ENCODE data around the gene RHBDD1. TPM values are rescaled to one million over a fixed set of nuclear protein-coding genes. Genes with fewer than 3 reads are reported as not detected.

The RHBDD1 gene
- total RNA-seq, 6 donors from 2014 or later, result 2.6 to 40.2 (median 14.5) TPM

- peaks cover 0 to 4% (median 0%) of the 10 kb centered on the region in 4 donors for H3K4me1 ChIP-seq
- H3K27me3 ChIP-seq, result no peaks in the 10 kb centered on the region
- no peak for TF ChIP-seq POLR2AphosphoS5 (IDR thresholded peaks at IDR 0.05)
- no peak for TF ChIP-seq CTCF (IDR thresholded peaks at IDR 0.05)
- TF ChIP-seq POLR2A (IDR thresholded peaks at IDR 0.05), result no peak
- no peak for TF ChIP-seq EP300 (IDR thresholded peaks at IDR 0.05)
- H3K9me3 ChIP-seq, result no peaks in the 10 kb centered on the region
- no peaks in the 10 kb centered on the region for H3K36me3 ChIP-seq
- 95 to 96% methylated on average over 4 of the region's 4 CpGs for WGBS, 2 donors
- DNase-seq (no peak), ATAC-seq (ENCODE audit: low FRiP score in 2 of 2) (no peak)
- no peak overlapping the region for H3K27ac ChIP-seq
- H3K4me3 ChIP-seq, result no peak overlapping the region
Measured at GRCh38 chr2:226971770-226972169, 135.9 kb downstream of the RHBDD1 start.

- no peaks in the 10 kb centered on the region for H3K27me3 ChIP-seq
- ATAC-seq (ENCODE audit: low FRiP score in 2 of 2) (no peak), DNase-seq (no peak)
- TF ChIP-seq POLR2A (IDR thresholded peaks at IDR 0.05) (no peak), CTCF (IDR thresholded peaks at IDR 0.05) (no peak), POLR2AphosphoS5 (IDR thresholded peaks at IDR 0.05) (no peak), EP300 (IDR thresholded peaks at IDR 0.05) (no peak)
- H3K4me3 ChIP-seq, result no peak overlapping the region
- H3K4me1 ChIP-seq, result peaks cover 0 to 7% (median 0%) of the 10 kb centered on the region in 4 donors
- H3K9me3 ChIP-seq, result no peaks in the 10 kb centered on the region
- H3K36me3 ChIP-seq, result no peaks in the 10 kb centered on the region
- no peak overlapping the region for H3K27ac ChIP-seq
- 95 to 97% methylated on average over 10 of the region's 10 CpGs for WGBS, 2 donors
Measured at GRCh38 chr2:226973816-226974215, 138.0 kb downstream of the RHBDD1 start.

- H3K4me3 ChIP-seq, result no peak overlapping the region
- 53 to 58% methylated on average over 2 of the region's 2 CpGs for WGBS, 2 donors
- no peaks in the 10 kb centered on the region for H3K36me3 ChIP-seq
- no peak overlapping the region for H3K27ac ChIP-seq
- ATAC-seq (ENCODE audit: low FRiP score in 2 of 2) (no peak), DNase-seq (no peak)
- H3K4me1 ChIP-seq, result peaks cover 0 to 7% (median 0%) of the 10 kb centered on the region in 4 donors
- H3K9me3 ChIP-seq, result no peaks in the 10 kb centered on the region
- TF ChIP-seq POLR2AphosphoS5 (IDR thresholded peaks at IDR 0.05) (no peak), POLR2A (IDR thresholded peaks at IDR 0.05) (no peak), CTCF (IDR thresholded peaks at IDR 0.05) (no peak), EP300 (IDR thresholded peaks at IDR 0.05) (no peak)
- no peaks in the 10 kb centered on the region for H3K27me3 ChIP-seq
Measured at GRCh38 chr2:226977775-226978190, 141.9 kb downstream of the RHBDD1 start.

- no peak for ATAC-seq (ENCODE audit: low FRiP score in 2 of 2)
- DNase-seq, result no peak
- Histone ChIP-seq H3K4me1 (peaks cover 0 to 7% (median 0%) of the 10 kb centered on the region in 4 donors), H3K4me3 (no peak overlapping the region), H3K27me3 (no peaks in the 10 kb centered on the region), H3K36me3 (no peaks in the 10 kb centered on the region), H3K27ac (no peak overlapping the region), H3K9me3 (no peaks in the 10 kb centered on the region)
- TF ChIP-seq POLR2A (IDR thresholded peaks at IDR 0.05) (no peak), POLR2AphosphoS5 (IDR thresholded peaks at IDR 0.05) (no peak), EP300 (IDR thresholded peaks at IDR 0.05) (no peak), CTCF (IDR thresholded peaks at IDR 0.05) (no peak)
- 96% methylated on average over 7 of the region's 7 CpGs for WGBS, 2 donors
Measured at GRCh38 chr2:226978300-226978699, 142.4 kb downstream of the RHBDD1 start.

- no peak for TF ChIP-seq POLR2AphosphoS5 (IDR thresholded peaks at IDR 0.05)
- TF ChIP-seq POLR2A (IDR thresholded peaks at IDR 0.05), result no peak
- DNase-seq, result no peak
- no peak overlapping the region for H3K4me3 ChIP-seq
- H3K27me3 ChIP-seq, result no peaks in the 10 kb centered on the region
- WGBS, 2 donors, result 94 to 98% methylated on average over 4 of the region's 4 CpGs
- H3K4me1 ChIP-seq, result peaks cover 0 to 7% (median 0%) of the 10 kb centered on the region in 4 donors
- H3K9me3 ChIP-seq, result no peaks in the 10 kb centered on the region
- no peak overlapping the region for H3K27ac ChIP-seq
- ATAC-seq (ENCODE audit: low FRiP score in 2 of 2), result no peak
- H3K36me3 ChIP-seq, result no peaks in the 10 kb centered on the region
Measured at GRCh38 chr2:226979004-226979403, 143.2 kb downstream of the RHBDD1 start.
